ENCODE results near the gene RFFL. TPM values are rescaled to one million over a fixed set of nuclear protein-coding genes. Genes with fewer than 3 reads are reported as not detected.

RFFL gene
- total RNA-seq, 1 donor from 2014 or later: 22.9 TPM

DNA sequence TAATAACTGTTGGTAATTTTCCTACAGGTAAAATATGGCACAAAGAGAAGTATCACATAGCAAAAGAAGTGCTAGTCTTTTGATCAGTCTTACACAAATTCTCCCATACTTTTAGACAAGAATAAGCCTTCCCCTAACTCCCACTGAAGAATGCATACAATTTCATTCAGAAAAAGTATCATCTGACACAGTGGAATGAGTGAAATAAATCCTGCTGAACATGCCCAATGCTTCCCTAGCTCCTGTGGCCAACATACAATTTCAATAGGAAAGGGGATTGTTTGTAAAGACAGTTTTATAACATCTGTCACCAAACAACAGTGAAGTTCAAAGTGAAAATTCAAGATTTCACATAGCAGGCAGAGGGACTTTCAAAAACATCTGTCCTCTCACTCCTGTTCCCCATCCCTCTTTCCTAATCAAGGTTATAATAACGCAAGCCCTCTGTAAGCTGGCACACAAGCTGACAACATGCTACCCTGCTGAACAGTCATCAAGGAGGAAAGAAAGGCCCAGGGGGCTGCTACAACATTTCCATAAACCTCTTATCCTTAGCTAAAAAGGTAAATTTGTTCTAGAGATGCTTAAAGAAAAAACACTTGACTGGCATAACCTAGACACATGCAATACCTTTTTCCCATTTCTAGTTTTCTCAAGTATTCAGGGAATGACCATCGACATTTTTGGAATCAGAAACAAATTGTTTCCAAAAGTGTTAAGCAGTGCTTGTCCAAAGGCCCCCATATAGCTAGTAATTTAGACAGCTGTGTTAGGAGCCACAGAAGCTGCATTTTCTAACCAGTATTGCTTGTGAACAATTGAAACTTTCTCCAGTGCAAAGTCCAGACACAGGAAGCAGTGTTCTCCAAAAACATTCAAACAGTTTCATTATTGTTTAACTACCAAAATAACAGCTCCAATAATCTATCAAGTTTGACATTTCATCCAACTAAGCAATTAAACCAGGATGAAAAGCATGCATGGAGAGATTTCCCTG, 11.5 kb upstream of the RFFL start:
- DNase-seq (ENCODE audit: extremely low spot score, unreplicated experiment): no peak
- Mint-ChIP-seq H3K27me3 (ENCODE audit: unreplicated experiment) (no peaks in the 10 kb centered on the region), H3K4me3 (ENCODE audit: unreplicated experiment) (no peak overlapping the region), H3K27ac (ENCODE audit: unreplicated experiment) (no peak overlapping the region), H3K9me3 (ENCODE audit: unreplicated experiment) (no peaks in the 10 kb centered on the region), H3K4me1 (ENCODE audit: unreplicated experiment) (peaks cover 20% of the 10 kb centered on the region), H3K36me3 (ENCODE audit: unreplicated experiment) (peaks cover 2% of the 10 kb centered on the region)
- TF ChIP-seq CTCF (IDR thresholded peaks at IDR 0.05): no peak

DNA sequence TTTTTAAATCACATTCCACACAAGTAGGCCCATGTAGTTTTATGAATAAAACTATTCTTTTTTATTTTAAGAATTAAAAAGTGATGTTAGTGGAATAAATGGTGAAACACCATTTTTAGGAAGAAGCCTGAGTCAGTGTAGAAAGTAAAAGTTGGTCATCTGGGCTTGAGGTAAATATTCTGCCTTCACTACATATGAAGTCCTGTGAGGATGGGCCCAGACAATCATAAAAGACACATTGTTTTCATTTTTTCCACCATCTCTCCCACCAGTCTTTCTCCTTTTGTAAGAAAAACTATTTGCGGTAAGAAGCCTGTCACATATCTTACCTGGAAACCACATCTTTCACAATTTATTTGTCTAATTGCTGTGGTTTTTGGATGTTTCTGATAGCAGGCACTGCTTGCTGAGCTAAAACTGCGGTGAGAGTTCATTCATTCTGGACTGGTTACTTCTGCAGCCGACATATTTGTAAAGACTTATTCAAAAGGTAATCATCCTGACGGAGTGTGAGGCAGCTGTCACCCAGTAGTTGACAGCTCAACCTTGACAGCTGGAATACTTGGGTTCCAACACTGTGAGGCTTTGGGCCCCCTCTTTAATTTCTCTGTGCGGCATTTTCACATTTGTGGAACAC, 10.6 kb upstream of the RFFL start:
- Mint-ChIP-seq H3K27ac (ENCODE audit: unreplicated experiment) (no peak overlapping the region), H3K36me3 (ENCODE audit: unreplicated experiment) (peaks cover 2% of the 10 kb centered on the region), H3K27me3 (ENCODE audit: unreplicated experiment) (no peaks in the 10 kb centered on the region), H3K4me3 (ENCODE audit: unreplicated experiment) (no peak overlapping the region), H3K4me1 (ENCODE audit: unreplicated experiment) (peaks cover 25% of the 10 kb centered on the region), H3K9me3 (ENCODE audit: unreplicated experiment) (no peaks in the 10 kb centered on the region)
- DNase-seq (ENCODE audit: extremely low spot score, unreplicated experiment): no peak
- no peak for TF ChIP-seq CTCF (IDR thresholded peaks at IDR 0.05)

DNA sequence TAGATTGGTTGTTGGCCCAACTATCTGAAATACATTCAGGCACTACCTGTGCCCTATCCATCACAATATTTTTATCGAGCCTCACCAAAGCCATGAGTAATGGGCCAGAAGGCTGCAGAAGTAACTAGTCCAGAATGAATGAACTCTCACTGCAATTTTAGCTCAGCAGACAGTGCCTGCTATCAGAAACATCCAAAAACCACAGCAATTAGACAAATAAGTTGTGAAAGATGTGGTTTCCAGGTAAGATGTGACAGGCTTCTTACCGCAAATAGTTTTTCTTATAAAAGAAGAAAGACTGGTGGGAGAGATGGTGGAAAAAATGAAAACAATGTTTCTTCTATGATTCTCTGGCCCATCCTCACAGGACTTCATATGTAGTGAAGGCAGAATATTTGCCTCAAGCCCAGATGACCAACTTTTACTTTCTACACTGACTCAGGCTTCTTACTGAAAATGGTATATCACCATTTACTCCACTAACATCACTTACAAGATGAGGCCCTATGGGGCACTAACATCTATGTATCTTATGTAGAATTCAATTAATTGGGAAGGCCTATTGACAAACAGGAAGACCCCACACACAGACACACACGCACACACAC, 9.8 kb upstream of the RFFL start:
- H3K9me3 Mint-ChIP-seq (ENCODE audit: unreplicated experiment): no peaks in the 10 kb centered on the region
- no peak for TF ChIP-seq CTCF (IDR thresholded peaks at IDR 0.05)

DNA sequence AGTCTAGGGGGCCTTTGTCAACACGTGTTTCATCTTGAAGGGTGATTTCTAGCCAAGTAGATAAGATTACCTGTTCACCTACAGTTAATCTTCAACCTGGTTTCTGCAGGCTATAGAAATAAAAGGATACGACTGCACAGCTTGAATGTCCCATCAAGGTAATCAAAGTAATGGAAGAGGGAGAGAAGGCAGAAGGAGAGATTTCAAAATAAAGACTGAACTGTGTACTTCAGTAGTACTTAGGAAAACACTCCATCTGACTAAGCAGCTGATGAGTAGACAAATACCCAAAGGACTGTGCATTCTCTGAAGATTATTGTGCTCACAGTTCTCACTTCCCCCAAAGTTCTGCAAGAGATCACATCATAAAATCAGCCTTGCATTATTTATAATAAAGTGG, 5.8 kb upstream of the RFFL start:
- Mint-ChIP-seq H3K36me3 (ENCODE audit: unreplicated experiment) (peaks cover 7% of the 10 kb centered on the region), H3K9me3 (ENCODE audit: unreplicated experiment) (no peaks in the 10 kb centered on the region), H3K27me3 (ENCODE audit: unreplicated experiment) (no peaks in the 10 kb centered on the region), H3K27ac (ENCODE audit: unreplicated experiment) (peak overlapping the region; percentile 6), H3K4me3 (ENCODE audit: unreplicated experiment) (no peak overlapping the region), H3K4me1 (ENCODE audit: unreplicated experiment) (peaks cover 23% of the 10 kb centered on the region)
- no peak for TF ChIP-seq CTCF (IDR thresholded peaks at IDR 0.05)
- no peak for DNase-seq (ENCODE audit: extremely low spot score, unreplicated experiment)

More for the DNA sequence above, 9.8 kb upstream of the RFFL start:
- no peaks in the 10 kb centered on the region for H3K27me3 Mint-ChIP-seq (ENCODE audit: unreplicated experiment)
- H3K27ac Mint-ChIP-seq (ENCODE audit: unreplicated experiment): no peak overlapping the region
- no peak for DNase-seq (ENCODE audit: extremely low spot score, unreplicated experiment)
- peaks cover 31% of the 10 kb centered on the region for H3K4me1 Mint-ChIP-seq (ENCODE audit: unreplicated experiment)
- no peak overlapping the region for H3K4me3 Mint-ChIP-seq (ENCODE audit: unreplicated experiment)
- no peaks in the 10 kb centered on the region for H3K36me3 Mint-ChIP-seq (ENCODE audit: unreplicated experiment)

GRCh38 chr17:35068249-35068648, 4.7 kb upstream of the RFFL start:
- H3K27ac Mint-ChIP-seq (ENCODE audit: unreplicated experiment): no peak overlapping the region
- H3K4me1 Mint-ChIP-seq (ENCODE audit: unreplicated experiment): peaks cover 30% of the 10 kb centered on the region
- DNase-seq (ENCODE audit: extremely low spot score, unreplicated experiment): no peak
- no peak overlapping the region for H3K4me3 Mint-ChIP-seq (ENCODE audit: unreplicated experiment)
- no peaks in the 10 kb centered on the region for H3K9me3 Mint-ChIP-seq (ENCODE audit: unreplicated experiment)
- no peak for TF ChIP-seq CTCF (IDR thresholded peaks at IDR 0.05)
- no peaks in the 10 kb centered on the region for H3K27me3 Mint-ChIP-seq (ENCODE audit: unreplicated experiment)
- H3K36me3 Mint-ChIP-seq (ENCODE audit: unreplicated experiment): peaks cover 7% of the 10 kb centered on the region

Measured in osteocyte (in vitro differentiated cells).